Neural cell (in vitro differentiated cells): ENCODE data around the gene RPLP2. TPM values are rescaled to one million over a fixed set of nuclear protein-coding genes. Genes with fewer than 3 reads are reported as not detected.

Experiments
- H2AFZ ChIP-seq: fragments of 200-600, 300-800 bp; sonication (generic), shearing (Covaris generic); 2 replicates; pipeline ENCODE4 v1.6.0; 2014; ENCODE audit warnings: low read depth, mild to moderate bottlenecking, antibody characterized with exemption, low read length, moderate library complexity
- H3F3A ChIP-seq: fragments of 200-600 bp; shearing (Covaris generic); 2 replicates; pipeline ENCODE4 v1.6.1; 2016; ENCODE audit warnings: mild to moderate bottlenecking, moderate library complexity, mixed read lengths, antibody characterized with exemption, low read length; ENCODE audit not compliant: insufficient read depth, poor library complexity, severe bottlenecking
- H3K27ac ChIP-seq: fragments of 200-600, 300-800 bp; sonication (generic), shearing (Covaris generic); 2 replicates; pipeline ENCODE4 v1.5.1; 2014; ENCODE audit warnings: mild to moderate bottlenecking, low read length, moderate library complexity
- H3K27me3 ChIP-seq: fragments of 300-800, 200-600 bp; sonication (generic), shearing (Covaris generic); 2 replicates; pipeline ENCODE4 v1.6.0; 2014; ENCODE audit warnings: mild to moderate bottlenecking, low read depth, low read length, moderate library complexity; ENCODE audit not compliant: insufficient read depth
- H3K36me3 ChIP-seq: fragments of 300-800, 200-600 bp; sonication (generic), shearing (Covaris generic); 2 replicates; pipeline ENCODE4 v1.5.1; 2014; ENCODE audit warnings: mild to moderate bottlenecking, antibody characterized with exemption, low read length, moderate library complexity; ENCODE audit not compliant: insufficient read depth
- H3K4me2 ChIP-seq: fragments of 300-800, 200-600 bp; sonication (generic), shearing (Covaris generic); 2 replicates; pipeline ENCODE4 v1.6.0; 2014; ENCODE audit warnings: mild to moderate bottlenecking, low read length
- H3K4me3 ChIP-seq: fragments of 300-800, 200-600 bp; sonication (generic), shearing (Covaris generic); 2 replicates; pipeline ENCODE4 v1.5.1; 2014; ENCODE audit warnings: mild to moderate bottlenecking, low read length, moderate library complexity
- H3K79me2 ChIP-seq: fragments of 200-600 bp; shearing (Covaris generic); replicated peaks from 2 replicates; pipeline ENCODE4 v1.6.0; 2014; ENCODE audit warnings: mild to moderate bottlenecking, low read length, moderate library complexity; ENCODE audit not compliant: insufficient read depth
- H3K9ac ChIP-seq: fragments of 300-800, 200-600 bp; sonication (generic), shearing (Covaris generic); 2 replicates; pipeline ENCODE4 v1.6.1; 2016; ENCODE audit warnings: mild to moderate bottlenecking, low read length, mixed read lengths
- H3K9me2 ChIP-seq: fragments of 200-600 bp; shearing (Covaris generic); 2 replicates; pipeline ENCODE4 v1.6.1; 2016; ENCODE audit warnings: mild to moderate bottlenecking, low read length, mixed read lengths; ENCODE audit not compliant: insufficient read depth
- H3K9me3 ChIP-seq: fragments of 200-600, 300-800 bp; sonication (generic), shearing (Covaris generic); 2 replicates; pipeline ENCODE4 v1.6.1; 2016; ENCODE audit warnings: mild to moderate bottlenecking, mixed run types, low read length, moderate library complexity, mixed read lengths
- H4K20me1 ChIP-seq: fragments of 200-600 bp; shearing (Covaris generic); 2 replicates; pipeline ENCODE4 v1.6.1; 2016; ENCODE audit warnings: mild to moderate bottlenecking, mixed run types; ENCODE audit not compliant: insufficient read depth
- CTCF ChIP-seq: fragments of 450-650 bp; IDR thresholded peaks from 2 replicates; pipeline ENCODE4 v1.5.1; 2014; ENCODE audit warnings: antibody characterized with exemption, mild to moderate bottlenecking, moderate library complexity; ENCODE audit not compliant: poor library complexity, severe bottlenecking
- EP300 ChIP-seq: fragments of 450-650 bp; conservative IDR thresholded peaks from 2 replicates; pipeline ENCODE4 v1.6.1; 2014; ENCODE audit warnings: antibody characterized with exemption, mild to moderate bottlenecking, moderate library complexity; ENCODE audit not compliant: poor library complexity, severe bottlenecking
- EZH2 ChIP-seq: fragments of 200-600, 300-800 bp; shearing (Covaris generic), sonication (generic); IDR thresholded peaks from 2 replicates; pipeline ENCODE4 v1.6.1; 2014; ENCODE audit warnings: antibody characterized with exemption, low read length, borderline replicate concordance, mild to moderate bottlenecking; ENCODE audit not compliant: insufficient read depth, poor library complexity, severe bottlenecking
- MXI1 ChIP-seq: fragments of 450-650 bp; conservative IDR thresholded peaks from 2 replicates; pipeline ENCODE4 v1.6.1; 2014; ENCODE audit warnings: antibody characterized with exemption, mild to moderate bottlenecking; ENCODE audit not compliant: poor library complexity, severe bottlenecking
- POLR2AphosphoS5 ChIP-seq: IDR thresholded peaks from 2 replicates; pipeline ENCODE4 v1.6.1; 2012
- RAD21 ChIP-seq: fragments of 450-650 bp; conservative IDR thresholded peaks from 2 replicates; pipeline ENCODE4 v1.6.1; 2014; ENCODE audit warnings: antibody characterized with exemption, mild to moderate bottlenecking, moderate library complexity
- REST ChIP-seq: IDR thresholded peaks from 2 replicates; pipeline ENCODE4 v1.6.1; 2012; ENCODE audit warnings: borderline replicate concordance
- SMC3 ChIP-seq: fragments of 450-650 bp; conservative IDR thresholded peaks from 2 replicates; pipeline ENCODE4 v1.6.1; 2014; ENCODE audit warnings: antibody characterized with exemption, mild to moderate bottlenecking, moderate library complexity; ENCODE audit not compliant: poor library complexity
- TAF1 ChIP-seq: IDR thresholded peaks from 2 replicates; pipeline ENCODE4 v1.6.1; 2012; ENCODE audit warnings: low read depth
- polyA plus RNA-seq: library from polyadenylated mRNA; depleted of rRNA; stranded (reverse); fragments of >200 nt; gene quantifications from 2 replicates; pipeline ENCODE4 v1.2.3, GENCODE V29; 2014

Gene RPLP2
- polyA plus RNA-seq, 1 donor from 2014 or later: 147 TPM

- H3K9me3 ChIP-seq: no peaks in the 10 kb centered on the region
- TF ChIP-seq REST (no peak), EP300 (no peak), TAF1 (no peak), RAD21 (no peak), SMC3 (no peak), CTCF (no peak), EZH2 (no peak), POLR2AphosphoS5 (no peak), MXI1 (no peak)
- no peaks in the 10 kb centered on the region for H3K9me2 ChIP-seq
- H3F3A ChIP-seq: no peaks in the 10 kb centered on the region
- peak within 1 kb of the TSS; percentile 69 for H3K9ac ChIP-seq
- peaks cover 3% of the 10 kb centered on the region for H3K79me2 ChIP-seq
- H3K36me3 ChIP-seq: no peaks in the 10 kb centered on the region
- H2AFZ ChIP-seq: peak within 1 kb of the TSS; percentile 85
- H4K20me1 ChIP-seq: no peaks in the 10 kb centered on the region
- peak within 1 kb of the TSS; percentile 81 for H3K4me3 ChIP-seq
- H3K27me3 ChIP-seq: no peaks in the 10 kb centered on the region
- peak within 1 kb of the TSS; percentile 25 for H3K4me2 ChIP-seq
- peak within 1 kb of the TSS; percentile 45 for H3K27ac ChIP-seq
Observed at GRCh38 chr11:818396-819128, 8.8 kb downstream of the RPLP2 start, which contains the start of gene PNPLA2. Gene PNPLA2 (plus strand): TSS chr11:818914. CDS start chr11:819719, 805 bp downstream.

GRCh38 chr11:819129-819931, 9.6 kb downstream of the RPLP2 start:
- Histone ChIP-seq H3K4me3 (peak overlapping the region; percentile 81), H3F3A (no peaks in the 10 kb centered on the region), H3K36me3 (no peaks in the 10 kb centered on the region), H3K27ac (peak overlapping the region; percentile 45), H3K79me2 (peaks cover 3% of the 10 kb centered on the region), H3K27me3 (no peaks in the 10 kb centered on the region), H4K20me1 (no peaks in the 10 kb centered on the region), H3K4me2 (peak overlapping the region; percentile 25), H2AFZ (peak overlapping the region; percentile 85), H3K9me2 (no peaks in the 10 kb centered on the region), H3K9me3 (no peaks in the 10 kb centered on the region), H3K9ac (peak overlapping the region; percentile 69)
- TF ChIP-seq EP300: peak; percentile 23
- peak; percentile 66 for TF ChIP-seq POLR2AphosphoS5
- no peak for TF ChIP-seq EZH2
- no peak for TF ChIP-seq TAF1
- TF ChIP-seq MXI1: peak; percentile 91
- peak; percentile 27 for TF ChIP-seq RAD21
- no peak for TF ChIP-seq CTCF
- peak; percentile 17 for TF ChIP-seq REST
- TF ChIP-seq SMC3: no peak
